Caco-2 (cell line): Measurements from ENCODE around the gene PXK. TPM values are rescaled to one million over a fixed set of nuclear protein-coding genes. Genes with fewer than 3 reads are reported as not detected.

Experiments
- BruUV-seq: library from RNA; stranded (reverse); fragments of 400-500 nt; replicated peaks from 2 replicates; lab custom pipeline; 2021; lab: Mats Ljungman, UMichigan
- CTCF ChIA-PET: fragments of 300-600 bp; sonication (Branson Sonifier 250); formaldehyde crosslinking; loops from one replicate; lab custom pipeline; 2022; ENCODE audit warnings: antibody characterized with exemption; lab: Charles Lee
- POLR2A ChIA-PET: fragments of 300-600 bp; sonication (Branson Sonifier 250); formaldehyde crosslinking; loops from one replicate; lab custom pipeline; 2022; ENCODE audit warnings: antibody characterized with exemption; lab: Charles Lee
- DNase-seq, 2 experiments: peaks; one replicate each; pipeline versions ENCODE4 v3.0.0 to v3.0.0-alpha.2; 2020 to 2022
- H3K27me3 ChIP-seq: replicated peaks from 2 replicates; pipeline ENCODE4 v1.6.0; 2011; ENCODE audit warnings: low read length; ENCODE audit not compliant: control insufficient read depth, insufficient read depth
- H3K36me3 ChIP-seq: 2 replicates; pipeline ENCODE4 v1.5.1; 2011; ENCODE audit warnings: low read length; ENCODE audit not compliant: control insufficient read depth, insufficient read depth
- H3K4me1 ChIP-seq: fragments of 250-450 bp; sonication (Bioruptor Pico); 2 replicates; pipeline ENCODE4 v1.5.1; 2020; ENCODE audit warnings: mild to moderate bottlenecking
- H3K4me3 ChIP-seq: 2 replicates; pipeline ENCODE4 v1.5.1; 2011; ENCODE audit warnings: low read depth, mild to moderate bottlenecking, control low read depth, low read length
- H3K9me3 ChIP-seq: fragments of 250-450 bp; sonication (Bioruptor Pico); 2 replicates; pipeline ENCODE4 v1.5.1; 2020; ENCODE audit warnings: mild to moderate bottlenecking, moderate library complexity
- H3K27ac Mint-ChIP-seq: one replicate; pipeline ENCODE4 v1.8.0; 2022; ENCODE audit warnings: mixed read lengths; ENCODE audit not compliant: unreplicated experiment
- H3K27me3 Mint-ChIP-seq: one replicate; pipeline ENCODE4 v1.8.0; 2022; ENCODE audit warnings: mixed read lengths; ENCODE audit not compliant: insufficient read depth, unreplicated experiment
- H3K36me3 Mint-ChIP-seq: one replicate; pipeline ENCODE4 v1.8.0; 2022; ENCODE audit warnings: mild to moderate bottlenecking, mixed read lengths; ENCODE audit not compliant: insufficient read depth, unreplicated experiment
- H3K4me1 Mint-ChIP-seq: one replicate; pipeline ENCODE4 v1.8.0; 2022; ENCODE audit warnings: low read depth, mixed read lengths; ENCODE audit not compliant: unreplicated experiment
- H3K4me3 Mint-ChIP-seq: one replicate; pipeline ENCODE4 v1.8.0; 2022; ENCODE audit warnings: mild to moderate bottlenecking, moderate library complexity, mixed read lengths; ENCODE audit not compliant: unreplicated experiment
- H3K9me3 Mint-ChIP-seq: one replicate; pipeline ENCODE4 v1.8.0; 2022; ENCODE audit warnings: mixed read lengths; ENCODE audit not compliant: unreplicated experiment
- CTCF ChIP-seq, 2 experiments: fragments of 200-600 bp in 1 of 2; IDR thresholded peaks; 1 replicate in 1 of 2; 2 replicates in 1 of 2; pipeline versions ENCODE4 v1.5.1 to v1.8.0; 2011 to 2022; ENCODE audit warnings: antibody characterized with exemption in 1 of 2, control low read depth in 1 of 2, inconsistent platforms in 1 of 2, low read depth in 1 of 2, low read length in 1 of 2, mild to moderate bottlenecking in 1 of 2, moderate library complexity in 1 of 2; ENCODE audit not compliant: insufficient read depth in 1 of 2, severe bottlenecking in 1 of 2, unreplicated experiment in 1 of 2
- intact Hi-C: fragments of 100-400 bp; cut with micrococcal nuclease; formaldehyde crosslinking; loops from one replicate; pipeline ENCODE4 v1.10.0; 2022; ENCODE audit not compliant: unreplicated experiment
- total RNA-seq: library from RNA; stranded (reverse); gene quantifications from 2 replicates; pipeline ENCODE4 v1.2.3, GENCODE V29; 2022

PXK gene
- total RNA-seq, 1 experiment from 2014 or later = 9.1 TPM

GRCh38 chr3:58296843-58297242 is 35.8 kb upstream of the PXK start:
- Histone ChIP-seq H3K36me3 (no peaks in the 10 kb centered on the region), H3K27me3 (no peaks in the 10 kb centered on the region), H3K9me3 (peaks cover 3% of the 10 kb centered on the region; the same call in 1 of the 2 replicates), H3K4me3 (no peak overlapping the region), H3K4me1 (no peaks in the 10 kb centered on the region)
- Mint-ChIP-seq H3K36me3 (no peaks in the 10 kb centered on the region), H3K4me3 (no peak overlapping the region), H3K4me1 (no peaks in the 10 kb centered on the region), H3K27me3 (no peaks in the 10 kb centered on the region), H3K27ac (no peak overlapping the region), H3K9me3 (no peaks in the 10 kb centered on the region)
- CTCF ChIA-PET = interaction anchor here (1.1 kb wide), 1 partner anchor 109 kb away, joined by 3 read pairs; no protein-coding TSS in a partner anchor
- TF ChIP-seq CTCF (IDR thresholded peaks at IDR 0.05; ENCODE audit: insufficient read depth in 1 of 2, low read depth in 1 of 2, low read length in 1 of 2, severe bottlenecking in 1 of 2, unreplicated experiment in 1 of 2) = no peak
- no peak for DNase-seq
- intact Hi-C loops = no loop called here
- BruUV-seq = no TSS peak
- POLR2A ChIA-PET = no interaction called here

- DNase-seq = no peak
- Mint-ChIP-seq H3K9me3 (no peaks in the 10 kb centered on the region), H3K4me1 (no peaks in the 10 kb centered on the region), H3K36me3 (no peaks in the 10 kb centered on the region), H3K4me3 (no peak overlapping the region), H3K27ac (no peak overlapping the region), H3K27me3 (no peaks in the 10 kb centered on the region)
- no peak for TF ChIP-seq CTCF (IDR thresholded peaks at IDR 0.05; ENCODE audit: insufficient read depth in 1 of 2, low read depth in 1 of 2, low read length in 1 of 2, severe bottlenecking in 1 of 2, unreplicated experiment in 1 of 2)
- no TSS peak for BruUV-seq
- Histone ChIP-seq H3K9me3 (peaks cover 3% of the 10 kb centered on the region; the same call in 1 of the 2 replicates), H3K27me3 (no peaks in the 10 kb centered on the region), H3K4me3 (no peak overlapping the region), H3K36me3 (no peaks in the 10 kb centered on the region), H3K4me1 (no peaks in the 10 kb centered on the region)
- intact Hi-C loops = no loop called here
- ChIA-PET POLR2A (interaction anchor here (0.6 kb wide), 1 partner anchor 98 kb away, joined by 4 read pairs; no protein-coding TSS in a partner anchor), CTCF (interaction anchor here (0.6 to 2.4 kb wide), 4 partner anchors 47 to 1828 kb away, joined by 3 to 41 read pairs (median 4); no protein-coding TSS in a partner anchor)
These were observed 34.5 kb upstream of the PXK start for GRCh38 chr3:58298190-58298589.

- no peak overlapping the region for H3K4me3 Mint-ChIP-seq
- H3K27ac Mint-ChIP-seq = no peak overlapping the region
- H3K27me3 Mint-ChIP-seq = no peaks in the 10 kb centered on the region
- Histone ChIP-seq H3K4me1 (no peaks in the 10 kb centered on the region), H3K4me3 (no peak overlapping the region), H3K27me3 (no peaks in the 10 kb centered on the region), H3K9me3 (peaks cover 3% of the 10 kb centered on the region; the same call in 1 of the 2 replicates), H3K36me3 (no peaks in the 10 kb centered on the region)
- no peaks in the 10 kb centered on the region for H3K9me3 Mint-ChIP-seq
- ChIA-PET CTCF (interaction anchor here (0.6 to 2.4 kb wide), 5 partner anchors 61 to 312 kb away, joined by 3 to 41 read pairs (median 7); partner anchors contain the start of gene ABHD6), POLR2A (no interaction called here)
- no peaks in the 10 kb centered on the region for H3K4me1 Mint-ChIP-seq
- no peak for TF ChIP-seq CTCF (IDR thresholded peaks at IDR 0.05; ENCODE audit: insufficient read depth in 1 of 2, low read depth in 1 of 2, low read length in 1 of 2, severe bottlenecking in 1 of 2, unreplicated experiment in 1 of 2)
- intact Hi-C loops = no loop called here
- no peak for DNase-seq
- no peaks in the 10 kb centered on the region for H3K36me3 Mint-ChIP-seq
- no TSS peak for BruUV-seq
These were observed 33.6 kb upstream of the PXK start for GRCh38 chr3:58299075-58299474.
